A673 (cell line): ENCODE measurements around the gene PRRT2.

Experiments
- CTCF ChIP-seq: fragments of 300-800, 200-600 bp; sonication (generic); conservative IDR thresholded peaks from 2 replicates; pipeline ENCODE4 v1.5.1; 2017; ENCODE audit warnings: low read depth, mild to moderate bottlenecking, antibody characterized with exemption, low read length, moderate library complexity, mixed read lengths
- EZH2 ChIP-seq: fragments of 200-600 bp; sonication (generic); IDR thresholded peaks from 2 replicates; pipeline ENCODE4 v1.6.1; 2017; ENCODE audit warnings: borderline replicate concordance, low read depth, mild to moderate bottlenecking, mixed read lengths, antibody characterized with exemption, low read length; ENCODE audit not compliant: poor library complexity, severe bottlenecking

- no peak for TF ChIP-seq CTCF
- no peak for TF ChIP-seq EZH2
These were observed 33.7 kb downstream of the PRRT2 start for GRCh38 chr16:29845656-29846055.
